ENCODE results near the gene SDE2. TPM values are rescaled to one million over a fixed set of nuclear protein-coding genes. Genes with fewer than 3 reads are reported as not detected.

SDE2 gene
- total and polyA plus RNA-seq, 2 donors (not counting 1 experiment from before 2014, with no cell fraction given) = 10.0 to 26.0 TPM

GRCh38 chr1:226047495-226047894 is 48.4 kb upstream of the SDE2 start:
- Histone ChIP-seq H3K9me3 (ENCODE audit: control extremely low read depth in 1 of 3, control insufficient read depth in 2 of 3, insufficient read depth in 1 of 3, low read length in 2 of 3) (no peaks in the 10 kb centered on the region), H3K4me2 (replicated peaks; ENCODE audit: low read depth, low read length, poor library complexity, severe bottlenecking) (no peak overlapping the region), H3K4me3 (ENCODE audit: control extremely low read depth in 1 of 5, extremely low read depth in 1 of 5, insufficient read depth in 1 of 5, low read depth in 2 of 5, low read length in 4 of 5) (no peak overlapping the region), H2AFZ (ENCODE audit: insufficient read depth, low read depth, low read length, poor library complexity, severe bottlenecking) (no peak overlapping the region), H3K79me2 (ENCODE audit: control insufficient read depth, insufficient read depth, low read length) (no peaks in the 10 kb centered on the region), H3K27me3 (replicated peaks in 1 of 4; ENCODE audit: control extremely low read depth in 1 of 4, control insufficient read depth in 3 of 4, insufficient read depth in 4 of 4, low read length in 3 of 4) (no peaks in the 10 kb centered on the region), H3K36me3 (replicated peaks in 1 of 2; ENCODE audit: control extremely low read depth in 1 of 2, control insufficient read depth in 1 of 2, extremely low read depth in 1 of 2, insufficient read depth in 2 of 2, low read length in 1 of 2) (no peaks in the 10 kb centered on the region), H3K9ac (ENCODE audit: low read length) (no peak overlapping the region), H4K20me1 (ENCODE audit: control insufficient read depth, insufficient read depth, low read length, poor library complexity, severe bottlenecking) (no peaks in the 10 kb centered on the region), H3K4me1 (ENCODE audit: control insufficient read depth in 2 of 2, insufficient read depth in 2 of 2, low read length in 2 of 2) (no peaks in the 10 kb centered on the region), H3K27ac (ENCODE audit: low read length in 2 of 2) (no peak overlapping the region)
- no peak overlapping the region for H3K4me3 Mint-ChIP-seq
- no peaks in the 10 kb centered on the region for H3K27me3 Mint-ChIP-seq
- H3K4me1 Mint-ChIP-seq = peaks cover 2% of the 10 kb centered on the region
- no peak for TF ChIP-seq EZH2 (IDR thresholded peaks at IDR 0.05; ENCODE audit: borderline replicate concordance, insufficient read depth, low read depth, low read length, poor library complexity, severe bottlenecking)
- no peak for TF ChIP-seq CTCF (IDR thresholded peaks at IDR 0.05)
- intact Hi-C loops (cut with micrococcal nuclease) = no loop called here
- POLR2A ChIA-PET = no interaction called here
- no peaks in the 10 kb centered on the region for H3K9me3 Mint-ChIP-seq (ENCODE audit: insufficient read depth)
- CTCF ChIA-PET = no interaction called here
- whole genome bisulfite sequencing (ENCODE audit: insufficient coverage) = 43% methylated on average over 1 of the region's 1 CpG
- no peak for DNase-seq
- no peak for ATAC-seq (ENCODE audit: low read depth)
- no peak overlapping the region for H3K27ac Mint-ChIP-seq

DNA sequence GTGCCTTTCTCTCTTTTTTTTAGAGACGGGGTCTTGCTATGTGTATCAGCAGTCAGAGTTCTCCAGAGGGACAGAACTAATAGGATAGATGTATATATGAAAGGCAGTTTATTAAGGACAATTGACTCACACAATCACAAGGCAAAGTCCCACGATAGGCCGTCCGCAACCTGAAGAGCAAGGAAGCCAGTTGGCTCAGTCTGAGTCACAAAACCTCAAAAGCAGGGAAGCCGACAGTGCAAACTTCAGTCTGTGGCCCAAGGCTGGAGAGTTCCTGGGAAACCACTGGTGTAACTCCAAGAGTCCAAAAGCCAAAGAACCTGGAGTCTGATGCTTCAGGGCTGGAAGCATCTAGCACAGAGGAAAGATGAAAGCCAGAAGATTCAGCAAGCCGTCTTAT is 47.1 kb upstream of the SDE2 start:
- H2AFZ ChIP-seq (ENCODE audit: insufficient read depth, low read depth, low read length, poor library complexity, severe bottlenecking) = no peak overlapping the region
- WGBS (ENCODE audit: insufficient coverage) = 98% methylated on average over 4 of the region's 6 CpGs

More for the DNA sequence above, 47.1 kb upstream of the SDE2 start:
- H3K36me3 ChIP-seq (replicated peaks in 1 of 2; ENCODE audit: control extremely low read depth in 1 of 2, control insufficient read depth in 1 of 2, extremely low read depth in 1 of 2, insufficient read depth in 2 of 2, low read length in 1 of 2) = no peaks in the 10 kb centered on the region
- H3K9ac ChIP-seq (ENCODE audit: low read length) = no peak overlapping the region
- ATAC-seq (ENCODE audit: low read depth) (no peak), DNase-seq (no peak)
- no peak overlapping the region for H3K27ac ChIP-seq (ENCODE audit: low read length in 2 of 2)
- H3K4me3 Mint-ChIP-seq = no peak overlapping the region
- CTCF ChIA-PET = no interaction called here
- TF ChIP-seq CTCF (IDR thresholded peaks at IDR 0.05) (no peak), EZH2 (IDR thresholded peaks at IDR 0.05; ENCODE audit: borderline replicate concordance, insufficient read depth, low read depth, low read length, poor library complexity, severe bottlenecking) (no peak)
- H3K27ac Mint-ChIP-seq = no peak overlapping the region
- no peaks in the 10 kb centered on the region for H4K20me1 ChIP-seq (ENCODE audit: control insufficient read depth, insufficient read depth, low read length, poor library complexity, severe bottlenecking)
- H3K79me2 ChIP-seq (ENCODE audit: control insufficient read depth, insufficient read depth, low read length) = no peaks in the 10 kb centered on the region
- H3K27me3 Mint-ChIP-seq = no peaks in the 10 kb centered on the region
- no peak overlapping the region for H3K4me2 ChIP-seq (replicated peaks; ENCODE audit: low read depth, low read length, poor library complexity, severe bottlenecking)
- intact Hi-C loops (cut with micrococcal nuclease) = no loop called here
- no peak overlapping the region for H3K4me3 ChIP-seq (ENCODE audit: control extremely low read depth in 1 of 5, extremely low read depth in 1 of 5, insufficient read depth in 1 of 5, low read depth in 2 of 5, low read length in 4 of 5)
- peaks cover 2% of the 10 kb centered on the region for H3K4me1 Mint-ChIP-seq
- H3K9me3 ChIP-seq (ENCODE audit: control extremely low read depth in 1 of 3, control insufficient read depth in 2 of 3, insufficient read depth in 1 of 3, low read length in 2 of 3) = no peaks in the 10 kb centered on the region
- POLR2A ChIA-PET = no interaction called here
- H3K27me3 ChIP-seq (replicated peaks in 1 of 4; ENCODE audit: control extremely low read depth in 1 of 4, control insufficient read depth in 3 of 4, insufficient read depth in 4 of 4, low read length in 3 of 4) = no peaks in the 10 kb centered on the region
- no peaks in the 10 kb centered on the region for H3K9me3 Mint-ChIP-seq (ENCODE audit: insufficient read depth)
- H3K4me1 ChIP-seq (ENCODE audit: control insufficient read depth in 2 of 2, insufficient read depth in 2 of 2, low read length in 2 of 2) = no peaks in the 10 kb centered on the region

Data from B cell (primary cell).